ENCODE results near the gene OLFML2B.

GRCh38 chr1:162023181-162023546 is 505 bp downstream of the OLFML2B start:
- no peak for TF ChIP-seq CTCF (IDR thresholded peaks at IDR 0.05)
- TF ChIP-seq POLR2A (IDR thresholded peaks at IDR 0.05) = no peak
